GM18909 (cell line): ENCODE data around the gene DYNC2I2.
"Not testable (repeated sequence)": the region's sequence is repeated elsewhere in the genome, so short reads cannot be mapped to it uniquely, and the experiment has no call there.

Experiments
- ATAC-seq: cut with Tn5 transposase; IDR thresholded peaks from one replicate; pipeline ENCODE4 v1.9.1; 2021; ENCODE audit warnings: mild to moderate bottlenecking; ENCODE audit not compliant: unreplicated experiment, poor library complexity

DYNC2I2 gene

GRCh38 chr9:128656416-128657343, at the start of gene DYNC2I2:
DYNC2I2 (minus strand) TSS chr9:128656847; CDS start chr9:128656726, 121 bp downstream.
- peak; percentile 77 for ATAC-seq

DNA sequence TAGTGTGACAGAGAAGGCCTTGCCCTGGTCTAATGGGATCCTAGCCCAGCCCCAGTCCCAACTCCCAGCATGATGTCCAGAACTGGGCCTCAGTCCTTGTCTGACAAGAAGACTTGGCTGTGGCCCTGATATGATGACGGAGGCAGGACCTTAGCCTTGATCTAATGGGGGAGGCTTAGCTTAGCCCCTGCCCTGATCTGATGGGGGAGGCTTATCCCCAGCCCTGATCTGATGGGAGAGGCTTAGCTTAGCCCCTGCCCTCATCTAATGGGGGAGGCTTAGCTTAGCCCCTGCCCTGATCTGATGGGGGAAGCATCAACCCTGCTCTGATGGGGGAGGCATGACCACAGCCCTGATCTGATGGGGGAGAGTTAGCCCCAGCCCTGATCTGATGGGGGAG, 49.4 kb upstream of the DYNC2I2 start:
- ATAC-seq: no peak

- ATAC-seq: no peak
Measured at GRCh38 chr9:128705051-128705965, 48.7 kb upstream of the DYNC2I2 start.

- ATAC-seq: no peak
Measured at GRCh38 chr9:128704356-128704670, 47.7 kb upstream of the DYNC2I2 start.

DNA sequence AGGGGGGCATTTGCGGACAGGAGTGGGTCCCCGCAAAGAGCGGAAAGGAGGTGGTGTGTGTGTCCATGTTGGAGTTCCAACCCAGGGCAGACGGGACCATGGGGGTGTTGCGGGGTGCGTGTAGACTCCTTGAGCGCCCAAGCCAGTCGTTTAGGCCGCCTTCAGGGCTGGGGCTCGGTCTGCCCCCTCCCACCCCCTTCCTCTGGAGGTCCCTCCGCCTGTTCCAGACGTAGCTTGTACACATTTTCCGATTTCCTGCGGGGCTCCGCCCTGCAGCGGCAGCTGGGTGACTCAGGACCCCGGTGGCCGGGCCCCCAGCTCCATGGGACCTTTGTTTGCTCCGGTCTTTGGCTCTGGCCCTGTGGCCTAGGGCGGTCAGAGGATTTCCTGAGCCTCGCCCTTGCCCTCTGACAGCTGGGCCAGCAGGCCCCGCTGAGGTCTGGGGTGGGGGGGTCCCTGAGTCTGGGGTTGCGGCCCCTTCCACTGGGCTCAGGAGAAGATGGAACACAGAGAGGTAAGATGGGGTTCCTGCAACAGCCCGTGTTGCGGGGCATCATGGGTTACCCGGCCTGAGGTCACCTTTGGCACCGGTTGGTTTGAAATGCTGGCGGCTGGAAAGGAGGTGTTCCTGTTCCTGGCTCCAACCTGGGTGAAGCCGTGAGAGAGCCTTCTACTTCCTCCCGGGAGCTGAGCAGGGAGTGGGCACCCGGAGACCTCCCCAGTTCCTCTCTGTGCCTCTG, 47.1 kb upstream of the DYNC2I2 start:
- no peak for ATAC-seq

DNA sequence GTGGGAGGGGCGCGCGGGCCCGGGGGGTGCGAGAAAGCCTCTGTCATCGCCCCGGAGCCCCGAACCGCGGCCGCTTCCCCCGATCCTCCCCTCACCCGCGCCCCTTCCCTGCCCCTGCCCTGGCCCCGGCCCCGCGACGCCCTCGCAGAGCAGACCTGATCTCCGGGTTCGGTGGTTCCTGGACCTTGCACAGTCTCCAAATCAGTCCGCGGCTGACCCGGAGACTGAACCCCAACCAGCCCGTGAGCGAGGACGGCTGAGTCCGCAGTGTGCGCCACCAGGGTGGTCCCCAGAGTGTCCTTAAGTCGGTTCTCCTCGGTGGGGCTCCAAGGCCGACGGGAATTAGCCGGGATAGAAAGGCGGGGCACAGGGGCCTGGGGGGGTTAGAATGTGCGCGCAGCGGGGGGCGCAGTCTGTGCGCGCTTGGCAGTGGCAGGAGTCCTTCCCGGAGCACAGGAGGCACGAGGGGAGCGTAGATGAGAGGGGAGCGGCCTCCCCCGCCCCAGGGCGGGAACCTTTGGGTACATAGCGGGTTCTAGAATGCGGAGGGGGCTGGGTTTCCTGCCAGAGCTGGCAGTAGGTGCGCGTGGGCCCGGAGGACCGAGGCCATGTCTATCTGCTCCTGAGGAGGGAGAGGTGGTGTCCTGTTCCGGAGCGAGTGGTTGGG, 46.4 kb upstream of the DYNC2I2 start:
- peak; percentile 23 for ATAC-seq

DNA sequence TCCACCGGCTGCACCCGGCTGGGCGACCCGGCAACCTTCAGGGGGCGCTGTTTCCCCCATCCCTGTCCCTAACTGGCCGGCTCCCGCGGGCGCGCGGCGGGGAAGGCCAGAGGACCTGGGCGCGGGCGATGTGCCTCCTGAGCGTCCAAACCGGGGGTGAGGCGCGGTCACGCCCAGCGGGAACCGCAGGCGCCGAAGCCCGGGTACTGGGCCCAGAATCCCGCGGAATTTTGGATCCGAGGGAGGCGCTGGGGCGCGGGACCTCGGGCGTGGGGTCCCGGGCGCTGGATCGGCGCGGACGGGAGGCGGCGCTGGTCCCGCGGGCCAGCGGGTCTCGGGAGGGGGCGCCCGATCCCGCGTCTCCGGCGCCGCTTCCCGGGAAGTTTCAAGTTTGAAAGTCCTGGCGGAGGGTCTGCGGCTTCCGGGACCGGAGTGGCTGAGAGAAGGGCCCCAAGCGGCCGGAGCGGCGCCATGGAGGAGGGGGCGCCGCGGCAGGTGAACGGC, 45.9 kb upstream of the DYNC2I2 start, which contains the start of gene PKN3:
TSS of gene PKN3 (plus strand) at position 59 of the 504 bp plus-strand sequence. CDS start at position 472, 413 bp downstream.
- peak; percentile 71 for ATAC-seq

DNA sequence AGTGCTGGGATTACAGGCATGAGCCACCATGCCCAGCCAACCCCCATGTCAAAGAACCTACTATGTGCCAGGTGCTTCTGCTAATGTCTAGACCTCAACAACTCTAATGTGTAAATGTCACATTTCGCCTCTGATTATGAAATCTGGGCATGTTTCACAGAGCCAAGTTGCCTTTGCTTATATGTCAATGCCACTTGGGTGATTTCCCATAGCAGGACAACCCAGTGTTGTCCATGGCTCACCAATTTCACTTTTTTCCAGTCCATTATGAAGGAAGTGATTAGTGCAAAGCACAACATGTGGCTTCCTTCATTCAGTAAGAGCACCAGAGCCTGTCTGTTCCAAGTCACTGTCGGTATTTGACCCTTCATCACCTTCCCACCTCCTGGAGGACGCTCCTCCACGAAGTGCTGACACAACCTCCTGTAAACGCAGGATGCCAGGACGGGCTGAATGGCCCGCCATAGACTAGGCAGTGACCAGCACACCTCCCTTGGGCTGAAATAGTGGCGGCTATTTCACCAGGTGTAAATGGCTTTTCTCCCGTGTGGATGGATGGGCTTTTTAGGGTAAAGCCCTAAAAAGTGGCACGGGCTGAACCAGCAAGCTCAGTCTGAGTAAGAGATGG, 44.7 kb upstream of the DYNC2I2 start:
- no peak for ATAC-seq

GRCh38 chr9:128699096-128699795, 42.6 kb upstream of the DYNC2I2 start:
- not testable (repeated sequence) for ATAC-seq

- no peak for ATAC-seq
Measured at GRCh38 chr9:128696923-128697707, 40.5 kb upstream of the DYNC2I2 start.

DNA sequence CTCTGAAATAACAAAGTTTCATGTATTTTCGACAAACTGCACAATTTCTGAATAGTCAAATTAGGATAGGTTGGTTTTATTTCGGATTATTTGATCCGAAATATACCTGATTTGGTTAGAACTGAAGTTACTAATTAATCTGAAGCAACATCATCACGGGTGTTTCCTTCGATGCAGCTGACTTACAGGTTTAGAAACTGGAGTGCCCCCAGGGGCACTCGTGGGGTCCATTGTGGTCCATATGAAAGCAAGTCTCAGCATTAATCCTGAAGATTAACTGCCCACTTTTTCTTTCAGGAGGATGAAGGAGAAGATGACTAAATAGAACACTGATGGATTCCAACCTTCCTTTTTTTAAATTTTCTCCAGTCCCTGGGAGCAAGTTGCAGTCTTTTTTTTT, 37.7 kb upstream of the DYNC2I2 start:
- no peak for ATAC-seq

DNA sequence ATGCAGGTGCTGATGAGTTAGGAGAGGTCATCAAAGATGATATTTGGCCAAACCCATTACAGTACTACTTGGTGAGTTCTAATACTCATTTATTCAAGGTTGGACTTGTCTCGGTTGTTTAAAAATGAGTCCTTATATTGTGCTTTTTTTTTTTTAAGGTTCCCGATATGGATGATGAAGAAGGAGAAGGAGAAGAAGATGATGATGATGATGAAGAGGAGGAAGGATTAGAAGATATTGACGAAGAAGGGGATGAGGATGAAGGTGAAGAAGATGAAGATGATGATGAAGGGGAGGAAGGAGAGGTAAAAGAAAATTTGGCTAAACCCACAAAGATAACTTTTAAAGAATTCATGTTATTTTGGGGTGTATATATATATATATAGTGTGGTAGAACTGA, 37.1 kb upstream of the DYNC2I2 start:
- not testable (repeated sequence) for ATAC-seq

GRCh38 chr9:128690684-128691034, 34.0 kb upstream of the DYNC2I2 start:
- no peak for ATAC-seq

DNA sequence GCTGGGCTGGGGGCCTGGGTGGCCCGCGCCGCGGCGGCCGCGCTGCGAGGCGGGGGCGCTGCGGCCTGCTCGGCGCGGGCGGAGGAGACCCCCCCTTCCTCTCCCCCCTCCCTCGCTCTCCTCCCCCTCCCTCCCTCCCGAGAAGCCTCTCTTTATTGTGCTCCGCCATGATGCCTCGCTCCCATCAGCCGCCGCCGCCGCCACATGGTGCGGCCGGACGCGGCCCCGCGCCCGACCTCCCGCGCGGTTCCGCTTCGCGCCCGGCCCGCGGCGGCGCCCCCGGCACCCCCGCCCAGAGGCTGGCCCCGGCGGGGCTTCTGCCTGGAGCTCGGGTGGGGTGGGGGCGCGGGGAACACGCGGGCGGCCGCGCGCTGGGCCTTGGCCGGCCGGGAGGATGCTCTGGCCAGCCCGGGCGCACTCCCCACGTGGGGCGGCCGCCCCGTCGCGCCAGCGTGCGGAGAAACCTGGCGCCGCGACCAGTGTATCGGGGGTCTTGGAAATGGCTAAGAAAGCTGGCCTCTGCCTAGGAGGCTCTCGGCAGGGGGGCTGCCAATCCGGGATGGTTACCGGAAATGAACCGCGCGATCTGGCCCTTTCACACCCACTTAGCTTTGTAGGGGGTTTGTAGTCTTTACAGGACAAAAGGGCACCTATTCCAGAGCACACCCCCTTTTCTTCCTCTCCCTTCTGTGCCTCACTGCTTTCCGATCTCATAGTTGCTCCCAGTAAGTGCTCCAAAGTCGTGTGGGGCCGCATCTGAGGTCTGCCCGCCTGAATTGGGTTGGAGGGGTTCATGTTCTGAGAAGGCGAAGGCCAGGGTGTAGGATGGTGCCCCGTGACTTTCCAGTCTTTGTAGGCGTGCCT, 33.4 kb upstream of the DYNC2I2 start:
- peak; percentile 4 for ATAC-seq

DNA sequence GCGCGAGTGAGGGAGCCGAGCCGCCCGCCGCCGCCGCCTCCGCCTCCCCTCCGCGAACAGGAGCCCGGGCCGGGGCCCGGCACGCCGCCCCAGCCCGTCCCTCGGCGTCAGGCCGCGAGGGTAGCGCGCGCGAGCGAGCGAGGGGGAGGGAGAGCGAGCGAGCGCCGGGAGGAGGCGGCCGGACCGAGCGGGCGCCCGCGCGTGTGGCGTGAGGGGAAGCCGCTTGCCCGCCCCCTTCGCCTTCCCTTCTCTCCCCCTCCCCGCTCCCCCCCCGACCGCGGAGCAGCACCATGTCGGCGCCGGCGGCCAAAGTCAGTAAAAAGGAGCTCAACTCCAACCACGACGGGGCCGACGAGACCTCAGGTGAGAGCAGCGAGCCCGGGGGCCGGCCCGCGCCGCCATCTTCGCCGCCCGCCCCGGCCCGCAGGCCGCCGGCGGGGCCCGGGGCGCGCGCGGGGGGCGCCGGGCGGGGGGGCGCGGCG, 32.7 kb upstream of the DYNC2I2 start:
- peak; percentile 25 for ATAC-seq

GRCh38 chr9:128688501-128689292, 32.0 kb upstream of the DYNC2I2 start, which contains the start of gene SET:
SET (plus strand) TSS chr9:128689222; CDS start chr9:128689583, 361 bp downstream.
- peak; percentile 74 for ATAC-seq
